ENCODE results near the gene LRP2BP.
"Not testable (repeated sequence)": the region's sequence is repeated elsewhere in the genome, so short reads cannot be mapped to it uniquely, and the experiment has no call there.

LRP2BP gene

DNA sequence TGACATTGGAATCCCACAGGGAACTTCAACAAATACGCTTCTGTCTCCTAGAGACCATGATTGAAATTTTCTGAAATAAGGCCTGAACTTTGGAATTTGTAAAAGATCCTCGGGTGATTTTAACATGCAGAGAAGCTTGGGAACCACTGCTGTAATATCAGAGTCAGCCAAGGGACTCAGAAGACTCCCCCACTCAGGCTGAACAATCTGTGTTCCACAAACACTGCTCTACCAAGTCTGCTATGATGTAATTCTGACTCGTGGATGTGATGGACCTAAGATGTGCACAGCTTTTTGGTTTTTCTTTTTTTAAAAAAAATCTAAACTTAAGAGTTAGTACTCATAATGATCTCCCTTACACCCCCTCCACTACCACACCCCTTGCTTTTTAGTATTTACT lies 26.0 kb downstream of the LRP2BP start:
- Histone ChIP-seq H3K4me1 (ENCODE audit: low read length) (no peaks in the 10 kb centered on the region), H4K20me1 (ENCODE audit: insufficient read depth, low read length) (no peaks in the 10 kb centered on the region), H3K36me3 (replicated peaks; ENCODE audit: insufficient read depth, low read length) (0 out of 2 replicates have a peak, but pooled peaks cover 6% of the 10 kb centered on the region), H3K9me3 (replicated peaks; ENCODE audit: insufficient read depth, low read length) (no peaks in the 10 kb centered on the region), H3K27ac (ENCODE audit: low read length) (no peak overlapping the region), H3K27me3 (replicated peaks; ENCODE audit: insufficient read depth, low read length) (no peaks in the 10 kb centered on the region), H3K79me2 (ENCODE audit: low read length) (no peaks in the 10 kb centered on the region), H3K9ac (ENCODE audit: low read length) (no peak overlapping the region), H3K4me2 (ENCODE audit: low read depth, low read length) (no peak overlapping the region), H3K9me2 (replicated peaks; ENCODE audit: insufficient read depth, low read length) (no peaks in the 10 kb centered on the region), H3K4me3 (ENCODE audit: low read length) (no peak overlapping the region), H2AFZ (ENCODE audit: low read length) (no peak overlapping the region), H3F3A (ENCODE audit: insufficient read depth, low read length) (no peaks in the 10 kb centered on the region)
- TF ChIP-seq, protein P1, sequence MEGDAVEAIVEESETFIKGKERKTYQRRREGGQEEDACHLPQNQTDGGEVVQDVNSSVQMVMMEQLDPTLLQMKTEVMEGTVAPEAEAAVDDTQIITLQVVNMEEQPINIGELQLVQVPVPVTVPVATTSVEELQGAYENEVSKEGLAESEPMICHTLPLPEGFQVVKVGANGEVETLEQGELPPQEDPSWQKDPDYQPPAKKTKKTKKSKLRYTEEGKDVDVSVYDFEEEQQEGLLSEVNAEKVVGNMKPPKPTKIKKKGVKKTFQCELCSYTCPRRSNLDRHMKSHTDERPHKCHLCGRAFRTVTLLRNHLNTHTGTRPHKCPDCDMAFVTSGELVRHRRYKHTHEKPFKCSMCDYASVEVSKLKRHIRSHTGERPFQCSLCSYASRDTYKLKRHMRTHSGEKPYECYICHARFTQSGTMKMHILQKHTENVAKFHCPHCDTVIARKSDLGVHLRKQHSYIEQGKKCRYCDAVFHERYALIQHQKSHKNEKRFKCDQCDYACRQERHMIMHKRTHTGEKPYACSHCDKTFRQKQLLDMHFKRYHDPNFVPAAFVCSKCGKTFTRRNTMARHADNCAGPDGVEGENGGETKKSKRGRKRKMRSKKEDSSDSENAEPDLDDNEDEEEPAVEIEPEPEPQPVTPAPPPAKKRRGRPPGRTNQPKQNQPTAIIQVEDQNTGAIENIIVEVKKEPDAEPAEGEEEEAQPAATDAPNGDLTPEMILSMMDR (IDR thresholded peaks at IDR 0.05; ENCODE audit: low read length) = no peak
- TF ChIP-seq EZH2phosphoT487 (IDR thresholded peaks at IDR 0.05; ENCODE audit: low read length) = no peak
- TF ChIP-seq EZH2 (optimal IDR thresholded peaks at IDR 0.05; ENCODE audit: low read depth, low read length) = no peak
- DNase-seq = no peak

GRCh38 chr4:185364886-185365285 lies 30.8 kb downstream of the LRP2BP start:
- Histone ChIP-seq H3K79me2 (ENCODE audit: low read length) (no peaks in the 10 kb centered on the region), H3K36me3 (replicated peaks; ENCODE audit: insufficient read depth, low read length) (no peaks in the 10 kb centered on the region; the same call in 1 of the 2 replicates), H3K9me3 (replicated peaks; ENCODE audit: insufficient read depth, low read length) (no peaks in the 10 kb centered on the region), H3K27ac (ENCODE audit: low read length) (no peak overlapping the region), H2AFZ (ENCODE audit: low read length) (no peak overlapping the region), H3K27me3 (replicated peaks; ENCODE audit: insufficient read depth, low read length) (no peaks in the 10 kb centered on the region), H3K9me2 (replicated peaks; ENCODE audit: insufficient read depth, low read length) (no peaks in the 10 kb centered on the region), H3K4me2 (ENCODE audit: low read depth, low read length) (no peak overlapping the region), H4K20me1 (ENCODE audit: insufficient read depth, low read length) (no peaks in the 10 kb centered on the region), H3F3A (ENCODE audit: insufficient read depth, low read length) (peaks cover 23% of the 10 kb centered on the region), H3K4me3 (ENCODE audit: low read length) (no peak overlapping the region), H3K4me1 (ENCODE audit: low read length) (peaks cover 26% of the 10 kb centered on the region), H3K9ac (ENCODE audit: low read length) (no peak overlapping the region)
- no peak for DNase-seq
- TF ChIP-seq EZH2 (optimal IDR thresholded peaks at IDR 0.05; ENCODE audit: low read depth, low read length) (no peak), EZH2phosphoT487 (IDR thresholded peaks at IDR 0.05; ENCODE audit: low read length) (no peak)
- TF ChIP-seq, protein P1 (IDR thresholded peaks at IDR 0.05; ENCODE audit: low read length) = no peak

- Histone ChIP-seq H3K4me2 (ENCODE audit: low read depth, low read length) (peak overlapping the region; percentile 75; the same call in 1 of the 2 replicates), H3F3A (ENCODE audit: insufficient read depth, low read length) (peaks cover 23% of the 10 kb centered on the region), H3K79me2 (ENCODE audit: low read length) (no peaks in the 10 kb centered on the region), H4K20me1 (ENCODE audit: insufficient read depth, low read length) (no peaks in the 10 kb centered on the region), H2AFZ (ENCODE audit: low read length) (no peak overlapping the region), H3K4me1 (ENCODE audit: low read length) (peaks cover 29% of the 10 kb centered on the region), H3K9me3 (replicated peaks; ENCODE audit: insufficient read depth, low read length) (no peaks in the 10 kb centered on the region), H3K36me3 (replicated peaks; ENCODE audit: insufficient read depth, low read length) (no peaks in the 10 kb centered on the region; the same call in 1 of the 2 replicates), H3K9me2 (replicated peaks; ENCODE audit: insufficient read depth, low read length) (no peaks in the 10 kb centered on the region), H3K27me3 (replicated peaks; ENCODE audit: insufficient read depth, low read length) (no peaks in the 10 kb centered on the region), H3K9ac (ENCODE audit: low read length) (no peak overlapping the region; the same call in 1 of the 2 replicates), H3K4me3 (ENCODE audit: low read length) (no peak overlapping the region), H3K27ac (ENCODE audit: low read length) (peak overlapping the region; percentile 91; the same call in 1 of the 2 replicates)
- TF ChIP-seq EZH2phosphoT487 (IDR thresholded peaks at IDR 0.05; ENCODE audit: low read length) (no peak), EZH2 (optimal IDR thresholded peaks at IDR 0.05; ENCODE audit: low read depth, low read length) (no peak)
- TF ChIP-seq, protein P1 (IDR thresholded peaks at IDR 0.05; ENCODE audit: low read length) = no peak
- DNase-seq = no peak
Observed at GRCh38 chr4:185363251-185363650, 32.5 kb downstream of the LRP2BP start.

DNA sequence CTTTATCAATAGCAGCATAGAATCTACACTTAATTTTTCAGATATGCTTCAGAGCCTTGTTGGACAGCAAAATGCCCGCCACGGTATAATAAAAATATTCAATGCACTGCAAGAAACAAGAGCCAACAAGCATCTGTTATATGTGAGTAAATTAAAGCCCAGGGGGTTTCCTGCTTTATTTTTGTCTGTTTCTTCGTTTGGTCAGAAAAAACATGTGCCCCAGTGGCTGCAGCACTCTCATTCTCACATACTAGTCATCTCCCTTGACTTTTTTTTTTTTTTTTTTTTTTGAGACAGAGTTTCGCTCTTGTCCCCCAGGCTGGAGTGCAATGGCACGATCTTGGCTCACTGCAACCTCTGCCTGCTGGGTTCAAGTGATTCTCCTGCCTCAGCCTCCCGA lies 33.2 kb downstream of the LRP2BP start:
- peaks cover 29% of the 10 kb centered on the region for H3K4me1 ChIP-seq (ENCODE audit: low read length)
- H3K27ac ChIP-seq (ENCODE audit: low read length) = peak overlapping the region; percentile 91
- peaks cover 23% of the 10 kb centered on the region for H3F3A ChIP-seq (ENCODE audit: insufficient read depth, low read length)
- peak overlapping the region; percentile 75 for H3K4me2 ChIP-seq (ENCODE audit: low read depth, low read length)
- not testable (repeated sequence) for H3K9me3 ChIP-seq (replicated peaks; ENCODE audit: insufficient read depth, low read length); H4K20me1 ChIP-seq (ENCODE audit: insufficient read depth, low read length); H3K36me3 ChIP-seq (replicated peaks; ENCODE audit: insufficient read depth, low read length); H3K79me2 ChIP-seq (ENCODE audit: low read length); H3K4me3 ChIP-seq (ENCODE audit: low read length); H3K27me3 ChIP-seq (replicated peaks; ENCODE audit: insufficient read depth, low read length); H3K9me2 ChIP-seq (replicated peaks; ENCODE audit: insufficient read depth, low read length); H2AFZ ChIP-seq (ENCODE audit: low read length)
- peak overlapping the region; percentile 59 for H3K9ac ChIP-seq (ENCODE audit: low read length)
- DNase-seq = peak; percentile 90

All from MM.1S (cell line).